ENCODE measurements around the gene TNFRSF21.

The TNFRSF21 gene

DNA sequence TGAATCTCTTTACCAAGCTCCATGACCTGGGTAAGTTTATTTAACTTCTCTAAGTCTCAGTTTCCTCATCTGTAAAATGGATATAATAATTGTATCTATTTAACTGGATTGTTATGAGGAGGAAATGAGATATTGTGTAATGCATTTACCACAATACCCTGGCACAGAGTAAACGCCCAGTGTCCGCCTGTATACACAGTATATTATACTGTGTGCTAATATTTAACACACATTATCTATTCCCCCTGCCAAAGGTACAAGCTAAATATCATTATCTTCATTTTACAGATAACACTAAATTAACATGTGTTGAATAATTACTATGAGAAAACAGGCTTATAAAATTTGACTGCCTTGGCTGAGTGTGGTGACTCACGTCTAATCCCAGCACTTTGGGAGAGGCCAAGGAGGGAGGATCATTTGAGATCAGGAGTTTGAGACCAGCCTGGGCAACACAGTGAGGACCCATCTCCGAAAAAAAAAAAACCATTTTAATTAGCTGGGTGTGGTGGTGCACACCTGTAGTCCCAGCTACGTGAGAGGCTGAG is 38.7 kb upstream of the TNFRSF21 start:
- no peak for DNase-seq
- no peak overlapping the region for H2AFZ ChIP-seq (ENCODE audit: low read length)

DNA sequence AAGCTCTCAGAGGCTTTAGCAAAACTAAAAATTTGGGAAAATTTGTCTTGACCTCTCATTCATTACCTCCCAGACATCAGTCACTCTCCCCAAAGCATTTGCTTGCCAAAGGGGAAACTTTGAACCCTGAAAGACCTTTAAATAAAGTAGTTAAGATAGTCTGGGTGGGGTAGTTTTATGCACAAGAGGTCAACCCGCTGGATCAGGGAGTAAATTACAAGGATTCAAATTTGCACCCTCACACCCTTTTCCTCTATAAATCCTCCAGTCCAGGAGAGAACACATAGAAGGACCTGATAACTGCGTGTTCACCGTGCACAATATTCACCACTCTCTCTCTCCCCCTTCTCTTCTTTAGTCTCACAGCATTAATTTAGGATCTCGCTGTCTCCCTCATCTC is 36.1 kb upstream of the TNFRSF21 start:
- Histone ChIP-seq H3K4me3 (ENCODE audit: low read length) (no peak overlapping the region), H2AFZ (ENCODE audit: low read length) (no peak overlapping the region), H3K36me3 (replicated peaks; ENCODE audit: insufficient read depth, low read length) (no peaks in the 10 kb centered on the region), H3K4me2 (ENCODE audit: low read depth, low read length) (no peak overlapping the region), H3K9me3 (replicated peaks; ENCODE audit: insufficient read depth, low read length) (no peaks in the 10 kb centered on the region), H3K9me2 (replicated peaks; ENCODE audit: insufficient read depth, low read length) (no peaks in the 10 kb centered on the region), H3K9ac (ENCODE audit: low read length) (no peak overlapping the region), H3K4me1 (ENCODE audit: low read length) (no peaks in the 10 kb centered on the region), H3F3A (ENCODE audit: insufficient read depth, low read length) (no peaks in the 10 kb centered on the region), H3K79me2 (ENCODE audit: low read length) (no peaks in the 10 kb centered on the region), H4K20me1 (ENCODE audit: insufficient read depth, low read length) (no peaks in the 10 kb centered on the region), H3K27ac (ENCODE audit: low read length) (no peak overlapping the region), H3K27me3 (replicated peaks; ENCODE audit: insufficient read depth, low read length) (no peaks in the 10 kb centered on the region)
- TF ChIP-seq EZH2 (optimal IDR thresholded peaks at IDR 0.05; ENCODE audit: low read depth, low read length) (no peak), EZH2phosphoT487 (IDR thresholded peaks at IDR 0.05; ENCODE audit: low read length) (no peak)
- TF ChIP-seq, protein P1, sequence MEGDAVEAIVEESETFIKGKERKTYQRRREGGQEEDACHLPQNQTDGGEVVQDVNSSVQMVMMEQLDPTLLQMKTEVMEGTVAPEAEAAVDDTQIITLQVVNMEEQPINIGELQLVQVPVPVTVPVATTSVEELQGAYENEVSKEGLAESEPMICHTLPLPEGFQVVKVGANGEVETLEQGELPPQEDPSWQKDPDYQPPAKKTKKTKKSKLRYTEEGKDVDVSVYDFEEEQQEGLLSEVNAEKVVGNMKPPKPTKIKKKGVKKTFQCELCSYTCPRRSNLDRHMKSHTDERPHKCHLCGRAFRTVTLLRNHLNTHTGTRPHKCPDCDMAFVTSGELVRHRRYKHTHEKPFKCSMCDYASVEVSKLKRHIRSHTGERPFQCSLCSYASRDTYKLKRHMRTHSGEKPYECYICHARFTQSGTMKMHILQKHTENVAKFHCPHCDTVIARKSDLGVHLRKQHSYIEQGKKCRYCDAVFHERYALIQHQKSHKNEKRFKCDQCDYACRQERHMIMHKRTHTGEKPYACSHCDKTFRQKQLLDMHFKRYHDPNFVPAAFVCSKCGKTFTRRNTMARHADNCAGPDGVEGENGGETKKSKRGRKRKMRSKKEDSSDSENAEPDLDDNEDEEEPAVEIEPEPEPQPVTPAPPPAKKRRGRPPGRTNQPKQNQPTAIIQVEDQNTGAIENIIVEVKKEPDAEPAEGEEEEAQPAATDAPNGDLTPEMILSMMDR (IDR thresholded peaks at IDR 0.05; ENCODE audit: low read length): no peak
- no peak for DNase-seq

More for the DNA sequence above, 38.7 kb upstream of the TNFRSF21 start:
- no peak overlapping the region for H3K27ac ChIP-seq (ENCODE audit: low read length)
- H3K4me1 ChIP-seq (ENCODE audit: low read length): no peaks in the 10 kb centered on the region
- no peaks in the 10 kb centered on the region for H3K36me3 ChIP-seq (replicated peaks; ENCODE audit: insufficient read depth, low read length)
- no peak overlapping the region for H3K4me3 ChIP-seq (ENCODE audit: low read length)
- no peaks in the 10 kb centered on the region for H3K79me2 ChIP-seq (ENCODE audit: low read length)
- TF ChIP-seq, protein P1 (IDR thresholded peaks at IDR 0.05; ENCODE audit: low read length): no peak
- TF ChIP-seq EZH2 (optimal IDR thresholded peaks at IDR 0.05; ENCODE audit: low read depth, low read length) (no peak), EZH2phosphoT487 (IDR thresholded peaks at IDR 0.05; ENCODE audit: low read length) (no peak)
- no peaks in the 10 kb centered on the region for H4K20me1 ChIP-seq (ENCODE audit: insufficient read depth, low read length)
- no peaks in the 10 kb centered on the region for H3K27me3 ChIP-seq (replicated peaks; ENCODE audit: insufficient read depth, low read length)
- H3F3A ChIP-seq (ENCODE audit: insufficient read depth, low read length): no peaks in the 10 kb centered on the region
- H3K9me3 ChIP-seq (replicated peaks; ENCODE audit: insufficient read depth, low read length): no peaks in the 10 kb centered on the region
- H3K9ac ChIP-seq (ENCODE audit: low read length): no peak overlapping the region
- no peaks in the 10 kb centered on the region for H3K9me2 ChIP-seq (replicated peaks; ENCODE audit: insufficient read depth, low read length)
- H3K4me2 ChIP-seq (ENCODE audit: low read depth, low read length): no peak overlapping the region

DNA sequence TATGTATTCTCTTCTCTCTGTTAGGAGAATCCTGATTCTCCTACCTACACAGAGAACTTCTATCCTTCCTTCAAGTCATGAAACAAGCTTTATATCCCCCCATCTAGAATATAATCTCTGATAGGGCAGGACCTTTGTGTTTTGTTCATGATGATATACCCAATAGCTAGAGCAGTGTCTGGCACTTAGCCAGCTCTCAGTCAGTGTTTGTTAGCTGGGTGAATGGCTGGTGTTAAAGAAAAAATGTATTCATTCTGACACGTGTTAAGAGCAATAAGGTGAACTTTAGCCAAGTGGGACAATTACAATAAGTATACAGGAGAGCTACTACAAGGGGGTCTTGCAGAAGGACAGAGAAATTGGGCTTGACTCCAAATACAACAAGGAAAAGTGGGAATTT is 34.3 kb upstream of the TNFRSF21 start:
- H3K9me3 ChIP-seq (replicated peaks; ENCODE audit: insufficient read depth, low read length): no peaks in the 10 kb centered on the region
- H3K4me1 ChIP-seq (ENCODE audit: low read length): no peaks in the 10 kb centered on the region
- no peaks in the 10 kb centered on the region for H3K27me3 ChIP-seq (replicated peaks; ENCODE audit: insufficient read depth, low read length)
- H3K4me3 ChIP-seq (ENCODE audit: low read length): no peak overlapping the region
- H3K79me2 ChIP-seq (ENCODE audit: low read length): no peaks in the 10 kb centered on the region
- no peak overlapping the region for H2AFZ ChIP-seq (ENCODE audit: low read length)
- DNase-seq: no peak
- no peaks in the 10 kb centered on the region for H3F3A ChIP-seq (ENCODE audit: insufficient read depth, low read length)
- H3K27ac ChIP-seq (ENCODE audit: low read length): no peak overlapping the region
- H4K20me1 ChIP-seq (ENCODE audit: insufficient read depth, low read length): no peaks in the 10 kb centered on the region
- H3K36me3 ChIP-seq (replicated peaks; ENCODE audit: insufficient read depth, low read length): no peaks in the 10 kb centered on the region
- no peak for TF ChIP-seq EZH2phosphoT487 (IDR thresholded peaks at IDR 0.05; ENCODE audit: low read length)
- TF ChIP-seq, protein P1 (IDR thresholded peaks at IDR 0.05; ENCODE audit: low read length): no peak
- TF ChIP-seq EZH2 (optimal IDR thresholded peaks at IDR 0.05; ENCODE audit: low read depth, low read length): no peak
- no peak overlapping the region for H3K9ac ChIP-seq (ENCODE audit: low read length)
- no peak overlapping the region for H3K4me2 ChIP-seq (ENCODE audit: low read depth, low read length)
- no peaks in the 10 kb centered on the region for H3K9me2 ChIP-seq (replicated peaks; ENCODE audit: insufficient read depth, low read length)
